Skeletal muscle satellite cell (primary cell): ENCODE results near the gene JSRP1. TPM values are rescaled to one million over a fixed set of nuclear protein-coding genes. Genes with fewer than 3 reads are reported as not detected.
A peak's percentile ranks its signal among the peaks of the same experiment; 100 is the strongest.

Experiments
- H3K27me3 ChIP-seq: 2 replicates; pipeline ENCODE4 v1.7.0; 2013; ENCODE audit warnings: low read length; ENCODE audit not compliant: control insufficient read depth, insufficient read depth
- H3K36me3 ChIP-seq: 2 replicates; pipeline ENCODE4 v1.7.0; 2013; ENCODE audit warnings: mild to moderate bottlenecking, control low read depth, low read length; ENCODE audit not compliant: insufficient read depth
- H3K4me1 ChIP-seq: 2 replicates; pipeline ENCODE4 v1.7.0; 2013; ENCODE audit warnings: low read length; ENCODE audit not compliant: control insufficient read depth, insufficient read depth
- H3K4me2 ChIP-seq: 2 replicates; pipeline ENCODE4 v1.7.0; 2013; ENCODE audit warnings: mild to moderate bottlenecking, low read length
- H3K4me3 ChIP-seq: 2 replicates; pipeline ENCODE4 v1.7.0; 2013; ENCODE audit warnings: low read length
- H3K9ac ChIP-seq: 2 replicates; pipeline ENCODE4 v1.7.0; 2013; ENCODE audit warnings: mild to moderate bottlenecking, low read depth, low read length, moderate library complexity
- H3K9me3 ChIP-seq: replicated peaks from 2 replicates; pipeline ENCODE4 v1.7.0; 2013; ENCODE audit warnings: mild to moderate bottlenecking, control low read depth, low read length
- total RNA-seq: library from RNA; depleted of rRNA; stranded (reverse); fragments of >200 nt; gene quantifications from 2 replicates; pipeline ENCODE4 v1.2.3, GENCODE V29; 2012; rRNA removed

JSRP1 gene, protein sequence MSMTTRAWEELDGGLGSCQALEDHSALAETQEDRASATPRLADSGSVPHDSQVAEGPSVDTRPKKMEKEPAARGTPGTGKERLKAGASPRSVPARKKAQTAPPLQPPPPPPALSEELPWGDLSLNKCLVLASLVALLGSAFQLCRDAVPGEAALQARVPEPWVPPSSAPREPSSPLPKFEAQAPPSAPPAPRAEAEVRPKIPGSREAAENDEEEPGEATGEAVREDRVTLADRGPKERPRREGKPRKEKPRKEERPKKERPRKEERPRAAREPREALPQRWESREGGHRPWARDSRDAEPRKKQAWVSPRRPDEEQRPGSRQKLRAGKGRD
- total RNA-seq, result 2.3 and 9.4 TPM in 2 replicates

- peaks cover 20% of the 10 kb centered on the region for H3K4me1 ChIP-seq
These were observed at the start of gene JSRP1 for GRCh38 chr19:2255982-2256685. Gene JSRP1 (minus strand): TSS chr19:2256417. CDS start chr19:2255314, 1,103 bp downstream.

DNA sequence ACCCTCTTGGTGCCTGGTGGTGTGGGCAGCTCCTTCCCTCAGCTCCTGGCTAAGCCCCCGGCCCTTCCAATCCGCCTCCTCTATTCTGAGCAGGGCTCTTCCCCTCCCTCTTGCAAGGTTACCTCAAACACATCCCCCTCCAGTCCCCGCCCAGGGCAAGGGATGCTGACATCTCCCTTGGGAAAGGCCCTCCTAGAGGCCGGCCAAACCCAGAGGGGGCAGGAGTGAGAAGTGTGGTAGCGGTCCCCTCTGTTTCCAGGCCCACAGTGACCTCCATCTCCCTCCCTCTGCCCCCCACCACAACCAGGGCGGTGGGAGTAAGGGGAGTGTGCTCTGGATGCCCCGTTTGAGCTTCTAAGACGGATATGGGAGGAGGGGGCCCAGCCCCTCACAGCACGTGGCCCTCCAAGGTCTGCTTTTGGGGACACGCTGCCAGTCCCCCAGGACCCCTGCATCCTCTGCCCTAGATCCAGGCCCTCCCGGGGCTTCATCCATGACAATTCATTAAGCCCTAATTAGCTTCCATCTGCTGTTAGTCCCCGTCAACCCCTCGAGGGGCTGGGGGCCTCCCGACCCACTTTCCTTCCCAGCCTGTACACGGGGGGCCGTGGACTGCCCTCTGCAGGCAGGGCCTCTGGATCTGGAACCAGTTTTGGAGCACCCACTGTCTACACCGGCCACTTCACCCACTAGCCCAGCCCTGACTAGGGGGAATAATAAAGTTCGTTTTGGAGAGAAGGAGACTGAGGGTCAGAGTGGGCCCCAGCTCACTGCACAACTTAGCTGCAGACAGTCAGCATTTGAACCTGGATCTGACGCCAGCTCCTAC is 49.4 kb upstream of the JSRP1 start:
- peaks cover 10% of the 10 kb centered on the region for H3K4me1 ChIP-seq
- H3K4me2 ChIP-seq, result no peak overlapping the region
- no peak overlapping the region for H3K9ac ChIP-seq
- H3K27me3 ChIP-seq, result peaks cover 32% of the 10 kb centered on the region
- no peak overlapping the region for H3K4me3 ChIP-seq
- no peaks in the 10 kb centered on the region for H3K36me3 ChIP-seq
- no peaks in the 10 kb centered on the region for H3K9me3 ChIP-seq

More at GRCh38 chr19:2255982-2256685, at the start of gene JSRP1:
- Histone ChIP-seq H3K9me3 (no peaks in the 10 kb centered on the region), H3K9ac (peak within 1 kb of the TSS; percentile 74), H3K4me2 (peak within 1 kb of the TSS; percentile 83), H3K27me3 (no peaks in the 10 kb centered on the region), H3K36me3 (peaks cover 3% of the 10 kb centered on the region), H3K4me3 (peak within 1 kb of the TSS; percentile 72)

DNA sequence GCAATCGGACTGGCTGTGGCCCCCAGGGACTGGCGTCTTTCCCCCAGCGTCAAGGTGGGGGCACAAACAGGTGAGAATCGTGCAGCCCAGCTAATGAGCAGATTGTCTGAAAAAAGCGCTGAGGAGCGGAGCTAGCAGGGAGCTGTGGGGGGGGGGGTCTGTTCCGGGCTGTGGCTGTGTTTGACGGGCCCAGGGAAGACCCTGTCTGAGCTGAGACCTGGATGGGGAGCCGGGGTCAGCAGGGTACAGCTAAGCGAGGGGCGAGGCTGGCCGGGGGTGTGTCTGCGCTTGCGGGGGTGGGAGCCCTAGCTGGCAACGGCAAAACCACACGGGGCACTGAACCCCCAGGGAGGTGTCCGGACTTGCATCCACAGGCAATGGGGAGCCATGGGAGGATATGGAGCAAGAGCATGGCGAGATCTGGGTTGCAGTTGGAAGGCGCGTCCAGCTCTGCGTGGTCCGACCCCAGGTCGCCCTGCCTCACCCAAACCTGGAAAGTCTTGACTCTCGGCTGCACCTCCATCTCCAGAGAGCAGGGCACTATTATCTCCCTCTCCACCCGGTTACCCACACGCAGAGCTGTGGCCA is 47.1 kb upstream of the JSRP1 start:
- peaks cover 22% of the 10 kb centered on the region for H3K27me3 ChIP-seq
- H3K4me3 ChIP-seq, result no peak overlapping the region
- no peak overlapping the region for H3K4me2 ChIP-seq
- H3K4me1 ChIP-seq, result peaks cover 5% of the 10 kb centered on the region
- H3K36me3 ChIP-seq, result no peaks in the 10 kb centered on the region
- no peak overlapping the region for H3K9ac ChIP-seq
- no peaks in the 10 kb centered on the region for H3K9me3 ChIP-seq

DNA sequence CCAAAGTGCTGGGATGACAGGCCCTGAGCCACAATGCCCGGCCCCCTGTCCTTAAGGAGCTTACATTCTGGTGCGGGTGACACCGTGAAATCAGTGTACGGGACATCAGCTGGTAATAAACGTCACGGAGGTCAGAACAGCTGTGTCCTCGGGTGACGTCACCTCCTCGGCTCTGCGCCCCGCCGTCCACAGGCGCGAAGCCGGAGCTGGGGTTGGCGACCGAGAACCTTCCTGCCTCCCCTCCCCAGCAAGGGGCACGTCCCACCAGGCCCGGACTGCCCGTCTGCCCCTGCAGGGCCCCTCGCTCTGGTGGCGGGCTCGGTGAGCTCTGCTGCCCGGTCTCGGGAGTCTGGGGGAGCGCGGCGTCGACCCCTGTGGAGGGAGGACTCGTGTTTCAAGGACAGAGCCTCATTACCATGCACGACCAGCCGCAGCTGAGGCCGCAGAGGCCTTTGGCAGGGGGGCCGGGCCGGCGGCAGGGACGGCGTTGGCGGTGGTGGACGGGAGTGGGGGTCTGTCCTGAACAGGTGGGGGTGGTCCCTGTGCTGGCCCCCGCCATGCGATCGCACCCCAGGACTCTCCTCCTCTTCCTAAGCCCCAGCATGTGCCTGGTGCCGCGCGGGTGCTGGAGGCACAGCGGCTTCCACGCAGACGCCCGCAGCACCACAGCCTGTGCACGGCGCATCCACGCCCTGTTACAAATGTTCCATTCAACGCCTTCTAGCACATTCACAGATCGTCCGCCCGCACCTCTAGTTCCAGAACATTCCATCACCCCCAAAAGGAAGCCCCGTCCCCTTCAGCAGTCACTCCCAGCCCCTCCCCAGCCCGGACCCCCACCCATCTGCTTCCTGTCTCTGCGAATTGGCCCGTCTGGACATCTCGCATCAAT is 46.3 kb upstream of the JSRP1 start:
- Histone ChIP-seq H3K4me1 (peaks cover 5% of the 10 kb centered on the region), H3K36me3 (no peaks in the 10 kb centered on the region), H3K4me2 (peak overlapping the region; percentile 43), H3K9me3 (no peaks in the 10 kb centered on the region), H3K4me3 (peak overlapping the region; percentile 19), H3K27me3 (peaks cover 17% of the 10 kb centered on the region), H3K9ac (no peak overlapping the region)

GRCh38 chr19:2300533-2300932 is 44.3 kb upstream of the JSRP1 start:
- H3K4me2 ChIP-seq, result no peak overlapping the region
- H3K9me3 ChIP-seq, result no peaks in the 10 kb centered on the region
- H3K9ac ChIP-seq, result no peak overlapping the region
- peaks cover 5% of the 10 kb centered on the region for H3K27me3 ChIP-seq
- H3K4me1 ChIP-seq, result peaks cover 5% of the 10 kb centered on the region
- H3K4me3 ChIP-seq, result no peak overlapping the region
- H3K36me3 ChIP-seq, result no peaks in the 10 kb centered on the region

DNA sequence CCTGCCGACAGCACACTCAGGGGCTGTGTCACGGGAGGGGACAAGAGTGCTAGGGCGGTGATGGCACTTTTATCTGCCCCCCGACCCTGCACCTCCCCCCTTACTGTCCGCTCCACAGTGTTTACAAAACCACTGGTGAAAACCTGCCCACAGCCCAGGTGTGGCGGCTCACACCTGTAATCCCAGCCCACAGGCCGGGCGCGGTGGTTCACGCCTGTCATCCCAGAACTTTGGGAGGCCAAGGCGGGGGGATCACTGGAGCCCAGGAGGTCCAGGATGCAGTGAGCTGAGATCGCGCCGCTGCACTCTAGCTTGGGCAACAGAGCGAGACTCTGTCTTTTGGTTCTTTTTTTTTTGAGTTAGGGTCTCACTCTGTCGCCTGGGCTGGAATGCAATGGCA is 39.9 kb upstream of the JSRP1 start:
- no peak overlapping the region for H3K4me3 ChIP-seq
- no peaks in the 10 kb centered on the region for H3K9me3 ChIP-seq
- H3K4me2 ChIP-seq, result no peak overlapping the region
- peaks cover 14% of the 10 kb centered on the region for H3K4me1 ChIP-seq
- H3K36me3 ChIP-seq, result no peaks in the 10 kb centered on the region
- peaks cover 9% of the 10 kb centered on the region for H3K27me3 ChIP-seq
- no peak overlapping the region for H3K9ac ChIP-seq

DNA sequence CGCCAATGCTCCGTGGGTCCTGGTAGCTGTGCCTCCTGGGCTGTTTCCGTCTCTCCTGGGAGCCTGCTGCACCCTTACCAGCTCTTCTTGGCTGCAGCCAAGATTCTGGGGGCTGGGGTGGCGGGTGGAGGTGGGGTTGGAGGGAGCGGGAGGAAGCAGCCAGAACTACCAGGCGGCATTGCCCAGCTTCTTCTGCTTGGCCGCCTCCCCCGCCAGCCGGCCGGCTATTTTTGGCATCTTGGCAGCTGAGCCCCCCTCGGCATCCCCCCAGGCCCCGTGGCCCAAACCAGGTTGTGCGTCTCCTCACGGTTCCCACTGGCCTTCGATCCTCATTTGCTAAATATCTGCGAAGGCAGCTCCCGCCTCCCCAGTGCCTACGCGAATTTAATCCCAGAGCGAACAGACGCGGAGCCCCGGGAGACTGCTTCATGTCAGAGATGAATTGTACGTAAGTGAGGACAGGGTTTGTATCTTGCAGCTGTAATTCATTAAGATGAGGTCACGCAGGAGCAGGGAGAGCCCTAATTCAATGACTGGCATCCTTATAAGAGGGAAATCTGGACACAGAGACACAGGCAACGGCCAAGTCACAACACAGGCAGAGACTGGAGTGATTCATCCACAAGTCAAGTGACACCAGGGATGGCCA is 38.6 kb upstream of the JSRP1 start:
- Histone ChIP-seq H3K4me2 (peak overlapping the region; percentile 66), H3K4me3 (no peak overlapping the region), H3K4me1 (peaks cover 22% of the 10 kb centered on the region), H3K27me3 (peaks cover 22% of the 10 kb centered on the region), H3K9me3 (no peaks in the 10 kb centered on the region), H3K9ac (peak overlapping the region; percentile 1), H3K36me3 (no peaks in the 10 kb centered on the region)

DNA sequence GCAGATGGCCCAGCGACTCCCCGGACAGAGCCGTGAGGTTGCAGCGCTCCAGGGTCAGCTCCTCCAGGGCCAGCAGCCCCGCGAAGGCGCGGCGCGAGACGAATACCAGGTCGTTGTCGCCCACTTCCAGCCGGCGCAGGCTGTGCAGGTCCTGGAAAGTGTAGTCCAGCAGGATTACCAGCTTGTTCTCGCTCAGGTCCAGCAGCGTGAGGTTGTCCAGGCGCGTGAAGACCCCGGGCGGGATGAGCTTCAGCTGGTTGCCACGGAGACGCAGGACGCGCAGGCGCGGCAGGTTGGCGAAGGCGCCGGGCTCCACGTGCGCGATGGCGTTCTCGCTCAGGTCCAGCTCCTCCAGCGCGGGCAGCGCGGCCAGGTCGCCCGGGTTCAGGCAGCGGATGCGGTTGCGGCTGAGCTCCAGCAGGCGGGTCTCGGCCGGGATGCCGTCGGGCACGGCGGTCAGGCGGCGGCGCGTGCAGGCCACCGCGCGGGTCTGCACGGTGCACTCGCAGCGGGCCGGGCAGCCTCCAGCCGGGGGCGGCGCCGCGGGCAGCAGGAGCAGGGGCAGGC is 35.1 kb upstream of the JSRP1 start:
- Histone ChIP-seq H3K9me3 (no peaks in the 10 kb centered on the region), H3K27me3 (peaks cover 42% of the 10 kb centered on the region), H3K4me3 (no peak overlapping the region), H3K4me1 (peaks cover 24% of the 10 kb centered on the region), H3K9ac (no peak overlapping the region), H3K36me3 (no peaks in the 10 kb centered on the region), H3K4me2 (peak overlapping the region; percentile 1)

DNA sequence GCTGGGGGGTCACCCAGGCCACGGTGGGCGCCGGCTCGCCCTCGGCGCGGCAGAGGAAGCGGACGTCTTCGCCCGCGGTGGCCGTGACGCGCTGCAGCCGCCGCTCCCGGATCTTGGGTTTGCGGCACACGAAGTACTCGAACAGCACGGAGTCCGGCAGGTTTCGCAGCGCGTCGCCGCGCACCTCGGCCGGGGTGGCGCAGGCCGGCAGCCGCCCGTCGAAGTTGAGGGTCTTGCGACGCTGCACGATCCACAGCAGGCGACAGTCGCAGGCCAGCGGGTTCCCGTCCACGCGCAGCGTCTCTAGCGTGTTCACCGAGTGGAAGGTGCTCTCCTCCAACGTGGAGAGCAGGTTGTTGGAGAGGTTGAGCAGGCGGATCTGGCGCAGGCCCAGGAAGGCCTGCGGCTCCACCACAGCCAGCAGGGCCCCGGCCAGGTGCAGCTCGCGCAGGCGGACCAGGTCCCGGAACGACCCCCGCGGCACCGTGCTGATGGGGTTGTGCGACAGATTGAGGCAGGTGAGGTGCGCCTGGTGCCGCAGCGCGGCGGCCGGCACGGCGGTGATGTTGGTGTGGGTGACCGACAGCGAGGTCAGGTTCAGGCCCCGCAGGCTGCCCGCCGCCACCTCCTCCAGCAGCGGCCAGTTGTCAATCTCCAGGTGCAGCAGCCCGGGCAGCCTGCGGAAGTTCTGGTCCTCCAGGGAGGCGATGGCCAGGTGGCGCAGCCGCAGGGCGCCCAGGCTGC is 34.4 kb upstream of the JSRP1 start:
- Histone ChIP-seq H3K4me2 (peak overlapping the region; percentile 78), H3K9ac (no peak overlapping the region), H3K36me3 (no peaks in the 10 kb centered on the region), H3K27me3 (peaks cover 42% of the 10 kb centered on the region), H3K9me3 (no peaks in the 10 kb centered on the region), H3K4me3 (no peak overlapping the region), H3K4me1 (peaks cover 24% of the 10 kb centered on the region)
